GM12878 (cell line): ENCODE measurements around the gene HOMER2. TPM values are rescaled to one million over a fixed set of nuclear protein-coding genes. Genes with fewer than 3 reads are reported as not detected.

Experiments used
- ATAC-seq: fragments of 200-7000 bp; cut with Tn5 transposase; 3 replicates; pipeline ENCODE4 v1.9.1; 2020; ENCODE audit warnings: mild to moderate bottlenecking, moderate library complexity
- BruUV-seq: library from RNA; stranded (reverse); fragments of 400-500 nt; replicated peaks from 2 replicates; lab custom pipeline; 2021; lab: Mats Ljungman, UMichigan
- CTCF ChIA-PET: fragments of 300-600 bp; sonication (Branson Sonifier 250); formaldehyde crosslinking; extraction: SDS; loops from one replicate; lab custom pipeline; 2021; ENCODE audit warnings: inconsistent platforms; lab: Yijun Ruan, JAX
- POLR2A ChIA-PET: fragments of 350-600 bp; formaldehyde crosslinking; extraction: SDS; loops from one replicate; lab custom pipeline; 2021; ENCODE audit warnings: inconsistent platforms; lab: Charles Lee
- RAD21 ChIA-PET: fragments of 300-600 bp; sonication (Branson Sonifier 250); formaldehyde crosslinking; loops from one replicate; lab custom pipeline; 2023; ENCODE audit warnings: antibody characterized with exemption; ENCODE audit not compliant: unreplicated experiment; lab: Charles Lee
- SMC1A ChIA-PET: fragments of 300-600 bp; sonication (Branson Sonifier 250); formaldehyde crosslinking; loops from one replicate; lab custom pipeline; 2023; ENCODE audit not compliant: unreplicated experiment, uncharacterized antibody; lab: Charles Lee
- DNase-seq: peaks from one replicate; pipeline ENCODE4 v3.0.0-alpha.2; 2011; ENCODE audit warnings: low read depth, low spot score
- FAIRE-seq: peaks from 3 replicates; lab custom pipeline; 2011; peaks lifted over from hg19 to GRCh38; lab: Jason Lieb, UNC
- H2AFZ ChIP-seq: 2 replicates; pipeline ENCODE4 v1.6.0; 2011; ENCODE audit warnings: low read depth, low read length, control low read depth; ENCODE audit not compliant: control insufficient read depth
- H3K27ac ChIP-seq: 2 replicates; pipeline ENCODE4 v1.5.1; 2011; ENCODE audit warnings: control low read depth; ENCODE audit not compliant: control insufficient read depth, insufficient read depth
- H3K27me3 ChIP-seq, 2 experiments: replicated peaks in 1 of 2; 2 replicates each; pipeline versions ENCODE4 v1.6.0 to v1.6.1; 2011; ENCODE audit warnings: low read length in 1 of 2; ENCODE audit not compliant: control insufficient read depth in 2 of 2, insufficient read depth in 2 of 2
- H3K36me3 ChIP-seq, 2 experiments: 2 replicates each; pipeline ENCODE4 v1.5.1; 2011; ENCODE audit warnings: low read length in 1 of 2; ENCODE audit not compliant: control insufficient read depth in 2 of 2, insufficient read depth in 2 of 2
- H3K4me1 ChIP-seq: 2 replicates; pipeline ENCODE4 v1.6.1; 2011; ENCODE audit warnings: mild to moderate bottlenecking, low read length, moderate library complexity, mixed read lengths; ENCODE audit not compliant: control insufficient read depth, insufficient read depth
- H3K4me2 ChIP-seq: 2 replicates; pipeline ENCODE4 v1.6.0; 2011; ENCODE audit warnings: control low read depth; ENCODE audit not compliant: control insufficient read depth, insufficient read depth
- H3K4me3 ChIP-seq: fragments of 200-600 bp; sonication (generic); 2 replicates; pipeline ENCODE4 v1.5.1; 2016
- H3K79me2 ChIP-seq: 2 replicates; pipeline ENCODE4 v1.6.0; 2011; ENCODE audit warnings: low read length; ENCODE audit not compliant: control insufficient read depth, insufficient read depth
- H3K9ac ChIP-seq: 2 replicates; pipeline ENCODE4 v1.8.0; 2011; ENCODE audit warnings: low read length, control low read depth, mixed read lengths; ENCODE audit not compliant: control insufficient read depth, insufficient read depth
- H3K9me3 ChIP-seq: replicated peaks from 3 replicates; pipeline ENCODE4 v1.5.1; 2011; ENCODE audit warnings: mild to moderate bottlenecking, low read length; ENCODE audit not compliant: control insufficient read depth, insufficient read depth
- H4K20me1 ChIP-seq: 2 replicates; pipeline ENCODE4 v1.6.0; 2011; ENCODE audit not compliant: control insufficient read depth, insufficient read depth
- CBX5 ChIP-seq: sonication (generic); IDR thresholded peaks from 2 replicates; pipeline ENCODE4 v1.6.1; 2016; ENCODE audit warnings: low read depth, moderate library complexity, mild to moderate bottlenecking, inconsistent platforms
- HCFC1 ChIP-seq: fragments of 150-350 bp; IDR thresholded peaks from 2 replicates; pipeline ENCODE4 v1.6.1; 2014; ENCODE audit warnings: low read length
- IKZF1 ChIP-seq: fragments of 450-650 bp; conservative IDR thresholded peaks from 2 replicates; pipeline ENCODE4 v1.6.1; 2017; ENCODE audit warnings: antibody characterized with exemption, mild to moderate bottlenecking
- RB1 ChIP-seq: fragments of 450-650 bp; formaldehyde crosslinking; IDR thresholded peaks from 2 replicates; pipeline ENCODE4 v1.6.1; 2017; ENCODE audit warnings: mild to moderate bottlenecking, borderline replicate concordance
- TCF3 ChIP-seq: IDR thresholded peaks from 2 replicates; pipeline ENCODE4 v1.6.1; 2012; ENCODE audit warnings: low read depth, mild to moderate bottlenecking, low read length, borderline replicate concordance; ENCODE audit not compliant: insufficient read depth
- YY1 ChIP-seq: IDR thresholded peaks from 2 replicates; pipeline ENCODE4 v1.6.1; 2011; ENCODE audit warnings: low read depth, mild to moderate bottlenecking, low read length
- ZSCAN29 ChIP-seq: fragments of 450-650 bp; IDR thresholded peaks from 2 replicates; pipeline ENCODE4 v1.6.1; 2017; ENCODE audit warnings: mild to moderate bottlenecking, moderate library complexity
- whole genome bisulfite sequencing: methylation state at CpG from one replicate; pipeline ENCODE4 v1.1.6; 2016; ENCODE audit warnings: low lambda C conversion rate; ENCODE audit not compliant: insufficient replicate concordance, insufficient coverage; ENCODE audit errors: missing lambda C conversion rate; 5-methylcytosine and 5-hydroxymethylcytosine counted together
- in situ Hi-C: fragments of 300-500 bp; cut with MboI; formaldehyde crosslinking; loops from 9 replicates; pipeline ENCODE4 v1.14.3; 2018; ENCODE audit warnings: mixed read lengths
- intact Hi-C: fragments of 100-400 bp; cut with micrococcal nuclease; formaldehyde crosslinking; loops from one replicate; pipeline ENCODE4 v1.14.2; 2022; ENCODE audit not compliant: unreplicated experiment
- polyA plus RNA-seq, 11 experiments: library from polyadenylated mRNA; depleted of rRNA in 4 of 11; unstranded in 6 of 11; stranded (reverse) in 5 of 11; fragments of >200 nt; fragmentation: Nextera tagmentation in 4 of 11; fragmentation: Illumina TruSeq in 1 of 11; extraction: Ambion mirVana in 4 of 11; extraction: Trizol in 1 of 11; gene quantifications; 1 replicate in 1 of 11; 2 replicates in 10 of 11; pipeline versions ENCODE4 v1.2.1 to v1.2.3, GENCODE V29; 2011 to 2016; ENCODE audit warnings: inconsistent platforms in 2 of 11, missing spikeins in 2 of 11, low read depth in 1 of 11
- total RNA-seq, 4 experiments: library from RNA; depleted of rRNA in 3 of 4; stranded (reverse); fragments of >200 nt in 3 of 4; fragmentation: Illumina TruSeq in 1 of 4; extraction: Trizol in 1 of 4; gene quantifications; 2 replicates each; pipeline versions ENCODE4 v1.2.1 to v1.2.3, GENCODE V29; 2013 to 2021
- TF ChIP-seq, protein P1 (sequence below): IDR thresholded peaks from 2 replicates; pipeline ENCODE4 v1.6.1; 2012; ENCODE audit warnings: low read depth, low read length, improper control_type of control experiment

Gene HOMER2
- total and polyA plus RNA-seq, 10 of the 15 experiments (the other 5 are each of a cell fraction or from before 2014, with no cell fraction given), result 0.60 to 5.0 (median 1.8) TPM

DNA sequence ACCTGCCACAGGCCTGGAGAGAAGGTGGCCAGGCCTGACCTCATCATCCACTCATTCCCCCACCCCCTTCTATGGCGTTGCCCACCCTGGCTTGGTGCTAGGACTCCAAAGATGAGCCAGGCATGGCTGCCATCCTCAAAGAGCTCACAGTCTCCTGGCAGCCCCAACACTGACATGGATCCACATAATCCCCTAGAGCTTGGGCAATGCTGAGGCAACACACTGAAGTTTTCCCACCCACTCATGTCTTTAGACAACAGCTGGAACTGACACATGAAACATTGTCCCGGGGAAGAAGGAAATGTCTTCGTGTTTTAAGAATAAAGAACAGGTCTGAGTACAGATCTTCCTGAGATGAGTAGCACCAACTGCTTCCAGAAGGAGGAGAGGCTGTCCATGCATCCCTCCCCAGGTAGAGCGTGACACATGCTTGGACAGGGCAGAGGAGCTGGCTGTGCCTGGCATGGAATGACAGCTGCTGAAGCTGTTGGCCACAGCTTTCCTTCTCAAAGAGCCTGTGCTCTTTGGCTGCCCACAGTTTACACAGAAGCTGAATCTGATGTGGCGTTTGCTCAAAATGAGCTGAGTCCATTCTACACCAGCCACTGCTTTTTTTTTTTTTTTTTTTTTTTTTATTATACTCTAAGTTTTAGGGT is 70.1 kb downstream of the HOMER2 start:
- Histone ChIP-seq H3K9me3 (no peaks in the 10 kb centered on the region), H3K9ac (no peak overlapping the region), H3K4me2 (no peak overlapping the region), H3K27ac (no peak overlapping the region), H4K20me1 (no peaks in the 10 kb centered on the region), H3K79me2 (no peaks in the 10 kb centered on the region), H3K36me3 (no peaks in the 10 kb centered on the region), H2AFZ (no peak overlapping the region), H3K4me3 (no peak overlapping the region), H3K27me3 (no peaks in the 10 kb centered on the region; a peak in 2 of 4 replicates), H3K4me1 (no peaks in the 10 kb centered on the region)
- in situ Hi-C loops (no loop called here), intact Hi-C loops (no loop called here)
- FAIRE-seq, result no peak
- 31% methylated on average over 4 of the region's 5 CpGs for WGBS
- no TSS peak for BruUV-seq
- TF ChIP-seq HCFC1, result no peak
- TF ChIP-seq RB1, result no peak
- no peak for TF ChIP-seq IKZF1
- TF ChIP-seq TCF3, result no peak
- TF ChIP-seq, protein P1, sequence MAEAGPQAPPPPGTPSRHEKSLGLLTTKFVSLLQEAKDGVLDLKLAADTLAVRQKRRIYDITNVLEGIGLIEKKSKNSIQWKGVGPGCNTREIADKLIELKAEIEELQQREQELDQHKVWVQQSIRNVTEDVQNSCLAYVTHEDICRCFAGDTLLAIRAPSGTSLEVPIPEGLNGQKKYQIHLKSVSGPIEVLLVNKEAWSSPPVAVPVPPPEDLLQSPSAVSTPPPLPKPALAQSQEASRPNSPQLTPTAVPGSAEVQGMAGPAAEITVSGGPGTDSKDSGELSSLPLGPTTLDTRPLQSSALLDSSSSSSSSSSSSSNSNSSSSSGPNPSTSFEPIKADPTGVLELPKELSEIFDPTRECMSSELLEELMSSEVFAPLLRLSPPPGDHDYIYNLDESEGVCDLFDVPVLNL, result no peak
- no peak for TF ChIP-seq YY1
- no peak for TF ChIP-seq CBX5
- no peak for TF ChIP-seq ZSCAN29
- no peak for DNase-seq
- ChIA-PET CTCF (no interaction called here), SMC1A (interaction anchor here (1.3 kb wide), 1 partner anchor 8 kb away, joined by 4 read pairs; no protein-coding TSS in a partner anchor), RAD21 (no interaction called here), POLR2A (interaction anchor here (0.6 kb wide), 1 partner anchor 12 kb away, joined by 4 read pairs; no protein-coding TSS in a partner anchor)
- no peak for ATAC-seq
